ENCODE measurements around the gene SIAH1. TPM values are rescaled to one million over a fixed set of nuclear protein-coding genes. Genes with fewer than 3 reads are reported as not detected.
"Not testable (repeated sequence)": the region's sequence is repeated elsewhere in the genome, so short reads cannot be mapped to it uniquely, and the experiment has no call there.

The SIAH1 gene
- total RNA-seq, 1 donor from 2014 or later, result 34.2 TPM

DNA sequence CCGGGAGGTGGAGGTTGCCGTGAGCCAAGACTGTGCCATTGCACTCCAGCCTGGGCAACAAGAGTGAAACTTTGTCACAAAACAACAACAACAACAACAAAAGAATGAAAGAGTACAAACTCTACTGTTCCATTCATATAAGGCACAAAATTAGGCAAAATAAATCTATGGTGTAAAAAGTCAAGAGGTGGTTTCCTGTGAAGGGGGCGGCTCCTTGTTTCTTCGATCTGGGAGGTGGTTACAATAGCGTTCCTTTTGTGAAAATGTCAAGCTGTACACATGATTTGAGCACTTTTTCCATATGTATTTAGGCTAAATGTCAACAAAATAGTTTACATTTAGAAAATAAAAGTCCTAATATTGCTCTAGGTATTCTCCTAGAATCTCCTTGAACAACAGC lies 6.9 kb downstream of the SIAH1 start:
- H3K27ac Mint-ChIP-seq (ENCODE audit: unreplicated experiment), result no peak overlapping the region
- no peaks in the 10 kb centered on the region for H3K9me3 Mint-ChIP-seq (ENCODE audit: unreplicated experiment)
- no peak for DNase-seq (ENCODE audit: low spot score)

DNA sequence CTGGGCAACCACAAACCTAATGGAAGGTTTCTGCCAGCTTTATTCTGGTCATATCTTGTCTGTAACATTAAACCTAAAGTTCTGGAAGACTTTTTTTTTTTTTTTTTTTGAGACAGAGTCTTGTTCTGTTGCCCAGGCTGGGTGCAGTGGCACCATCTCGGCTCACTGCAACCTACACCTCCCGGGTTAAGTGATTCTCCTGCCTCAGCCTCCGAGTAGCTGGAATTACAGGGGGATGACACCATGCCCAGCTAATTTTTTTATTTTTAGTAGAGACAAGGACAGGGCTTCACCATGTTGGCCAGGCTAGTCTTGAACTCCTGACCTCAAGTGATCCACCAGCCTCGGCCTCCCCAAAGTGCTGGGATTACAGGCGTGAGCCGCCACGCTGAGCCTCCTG lies 7.9 kb downstream of the SIAH1 start:
- DNase-seq (ENCODE audit: low spot score); H3K36me3 Mint-ChIP-seq (ENCODE audit: low read depth, unreplicated experiment); H3K4me3 Mint-ChIP-seq (ENCODE audit: unreplicated experiment); H3K9me3 Mint-ChIP-seq (ENCODE audit: unreplicated experiment); H3K27me3 Mint-ChIP-seq (ENCODE audit: unreplicated experiment); H3K27ac Mint-ChIP-seq (ENCODE audit: unreplicated experiment): not testable (repeated sequence)
- H3K4me1 Mint-ChIP-seq (ENCODE audit: unreplicated experiment), result peaks cover 33% of the 10 kb centered on the region

More for the DNA sequence above, 6.9 kb downstream of the SIAH1 start:
- no peaks in the 10 kb centered on the region for H3K36me3 Mint-ChIP-seq (ENCODE audit: low read depth, unreplicated experiment)
- peaks cover 37% of the 10 kb centered on the region for H3K4me1 Mint-ChIP-seq (ENCODE audit: unreplicated experiment)
- no peaks in the 10 kb centered on the region for H3K27me3 Mint-ChIP-seq (ENCODE audit: unreplicated experiment)
- TF ChIP-seq, protein P1, sequence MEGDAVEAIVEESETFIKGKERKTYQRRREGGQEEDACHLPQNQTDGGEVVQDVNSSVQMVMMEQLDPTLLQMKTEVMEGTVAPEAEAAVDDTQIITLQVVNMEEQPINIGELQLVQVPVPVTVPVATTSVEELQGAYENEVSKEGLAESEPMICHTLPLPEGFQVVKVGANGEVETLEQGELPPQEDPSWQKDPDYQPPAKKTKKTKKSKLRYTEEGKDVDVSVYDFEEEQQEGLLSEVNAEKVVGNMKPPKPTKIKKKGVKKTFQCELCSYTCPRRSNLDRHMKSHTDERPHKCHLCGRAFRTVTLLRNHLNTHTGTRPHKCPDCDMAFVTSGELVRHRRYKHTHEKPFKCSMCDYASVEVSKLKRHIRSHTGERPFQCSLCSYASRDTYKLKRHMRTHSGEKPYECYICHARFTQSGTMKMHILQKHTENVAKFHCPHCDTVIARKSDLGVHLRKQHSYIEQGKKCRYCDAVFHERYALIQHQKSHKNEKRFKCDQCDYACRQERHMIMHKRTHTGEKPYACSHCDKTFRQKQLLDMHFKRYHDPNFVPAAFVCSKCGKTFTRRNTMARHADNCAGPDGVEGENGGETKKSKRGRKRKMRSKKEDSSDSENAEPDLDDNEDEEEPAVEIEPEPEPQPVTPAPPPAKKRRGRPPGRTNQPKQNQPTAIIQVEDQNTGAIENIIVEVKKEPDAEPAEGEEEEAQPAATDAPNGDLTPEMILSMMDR (IDR thresholded peaks at IDR 0.05; ENCODE audit: unreplicated experiment), result no peak
- H3K4me3 Mint-ChIP-seq (ENCODE audit: unreplicated experiment), result no peak overlapping the region

DNA sequence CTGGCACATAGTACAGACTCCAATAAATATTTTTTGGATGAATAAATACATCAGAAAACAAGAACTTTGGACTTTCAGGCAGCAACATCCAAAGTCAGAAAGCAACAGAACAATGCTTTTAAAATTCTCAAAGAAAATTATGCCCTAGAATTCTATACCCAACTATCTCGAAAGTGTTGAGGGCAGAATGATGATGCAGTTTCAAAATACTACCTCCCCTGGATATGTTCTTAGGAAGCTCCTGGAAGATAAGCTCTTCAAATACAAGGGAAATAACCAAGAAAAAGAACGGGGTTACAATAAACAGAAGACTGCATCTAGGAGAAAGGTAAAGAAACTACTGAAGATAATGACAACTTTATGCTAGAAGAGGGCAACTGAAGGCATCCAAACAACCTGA lies 11.0 kb downstream of the SIAH1 start:
- H3K4me1 Mint-ChIP-seq (ENCODE audit: unreplicated experiment), result peaks cover 21% of the 10 kb centered on the region
- no peak overlapping the region for H3K27ac Mint-ChIP-seq (ENCODE audit: unreplicated experiment)
- no peaks in the 10 kb centered on the region for H3K27me3 Mint-ChIP-seq (ENCODE audit: unreplicated experiment)
- H3K9me3 Mint-ChIP-seq (ENCODE audit: unreplicated experiment), result no peaks in the 10 kb centered on the region
- no peak overlapping the region for H3K4me3 Mint-ChIP-seq (ENCODE audit: unreplicated experiment)
- DNase-seq (ENCODE audit: low spot score), result no peak
- no peaks in the 10 kb centered on the region for H3K36me3 Mint-ChIP-seq (ENCODE audit: low read depth, unreplicated experiment)
- TF ChIP-seq, protein P1 (IDR thresholded peaks at IDR 0.05; ENCODE audit: unreplicated experiment), result no peak

DNA sequence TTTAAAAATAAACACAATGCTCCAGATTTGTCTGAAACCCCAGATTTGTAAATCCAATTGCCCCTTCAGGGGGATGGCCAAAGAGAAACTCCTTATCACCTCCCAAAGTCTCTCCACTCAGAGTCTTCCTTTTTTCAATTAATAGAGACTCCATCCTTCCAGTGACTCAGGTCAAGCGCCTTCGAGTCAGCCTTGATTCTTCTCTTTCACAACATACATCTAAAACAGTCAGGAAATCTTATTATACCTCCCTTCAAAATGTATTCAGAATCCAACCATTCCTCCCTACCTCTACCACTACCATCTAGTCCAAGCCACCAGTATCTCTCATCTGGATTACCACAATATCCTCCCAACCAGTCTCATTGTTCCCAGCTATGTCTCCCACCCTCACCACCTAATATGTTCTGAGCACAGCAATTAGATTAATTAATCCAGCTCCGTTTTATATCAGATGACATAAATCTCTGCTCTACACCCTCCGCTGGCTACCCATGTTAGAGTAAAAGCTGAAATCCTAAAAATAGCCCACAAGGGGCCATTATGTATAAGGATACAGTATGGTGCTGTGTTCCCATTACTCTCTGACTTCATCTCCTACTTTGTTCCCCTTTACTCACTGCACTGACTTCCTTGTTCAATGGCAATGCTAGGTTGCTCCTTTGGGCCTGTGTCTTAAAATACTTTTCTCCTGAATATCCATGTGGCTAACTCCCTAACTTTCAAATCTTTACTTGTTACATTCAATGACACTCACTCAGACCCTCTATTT lies 11.8 kb downstream of the SIAH1 start:
- Mint-ChIP-seq H3K27ac (ENCODE audit: unreplicated experiment) (no peak overlapping the region), H3K4me1 (ENCODE audit: unreplicated experiment) (peaks cover 15% of the 10 kb centered on the region), H3K4me3 (ENCODE audit: unreplicated experiment) (no peak overlapping the region), H3K36me3 (ENCODE audit: low read depth, unreplicated experiment) (no peaks in the 10 kb centered on the region), H3K9me3 (ENCODE audit: unreplicated experiment) (no peaks in the 10 kb centered on the region), H3K27me3 (ENCODE audit: unreplicated experiment) (no peaks in the 10 kb centered on the region)
- TF ChIP-seq, protein P1 (IDR thresholded peaks at IDR 0.05; ENCODE audit: unreplicated experiment), result no peak
- DNase-seq (ENCODE audit: low spot score), result no peak

DNA sequence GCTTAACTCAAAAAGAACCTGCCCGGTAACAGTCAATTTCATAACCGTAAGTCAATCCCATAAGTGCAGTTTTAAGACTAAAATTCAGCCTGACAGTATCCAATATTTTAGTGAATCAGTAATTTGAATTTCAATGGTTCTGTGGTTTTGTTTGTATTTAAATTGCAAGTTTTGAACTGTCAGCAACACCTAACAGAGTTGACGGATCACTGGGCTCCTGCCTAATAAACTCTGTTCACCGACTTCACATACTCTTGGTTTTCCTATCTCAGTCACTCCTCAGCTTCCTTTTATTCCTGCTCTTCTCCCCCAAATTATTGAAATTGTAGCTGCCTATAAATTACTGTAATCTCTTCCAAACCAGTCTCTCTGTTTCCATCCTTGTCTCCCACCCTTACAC lies 12.5 kb downstream of the SIAH1 start:
- Mint-ChIP-seq H3K36me3 (ENCODE audit: low read depth, unreplicated experiment) (no peaks in the 10 kb centered on the region), H3K27ac (ENCODE audit: unreplicated experiment) (no peak overlapping the region), H3K27me3 (ENCODE audit: unreplicated experiment) (no peaks in the 10 kb centered on the region), H3K4me1 (ENCODE audit: unreplicated experiment) (peaks cover 14% of the 10 kb centered on the region), H3K4me3 (ENCODE audit: unreplicated experiment) (no peak overlapping the region), H3K9me3 (ENCODE audit: unreplicated experiment) (no peaks in the 10 kb centered on the region)
- DNase-seq (ENCODE audit: low spot score), result no peak
- TF ChIP-seq, protein P1 (IDR thresholded peaks at IDR 0.05; ENCODE audit: unreplicated experiment), result no peak
